AG04450 (cell line): Measurements from ENCODE around the gene NLGN1. TPM values are rescaled to one million over a fixed set of nuclear protein-coding genes. Genes with fewer than 3 reads are reported as not detected.

Source experiments
- CTCF ChIA-PET: fragments of 300-600, 350-600 bp; formaldehyde crosslinking; extraction: SDS; loops from one replicate; lab custom pipeline; 2022; ENCODE audit warnings: antibody characterized with exemption, inconsistent platforms; lab: Charles Lee
- POLR2A ChIA-PET: fragments of 350-600 bp; formaldehyde crosslinking; extraction: SDS; loops from one replicate; lab custom pipeline; 2021; ENCODE audit warnings: antibody characterized with exemption, inconsistent platforms; lab: Yijun Ruan, JAX
- DNase-seq: peaks from one replicate; pipeline ENCODE4 v3.0.0-alpha.2; 2011; ENCODE audit warnings: low read depth, low spot score
- H3K27ac ChIP-seq: one replicate; pipeline ENCODE4 v1.5.1; 2012; ENCODE audit warnings: low read depth, low read length, control low read depth
- H3K27me3 ChIP-seq: one replicate; pipeline ENCODE4 v1.6.0; 2012; ENCODE audit warnings: low read length; ENCODE audit not compliant: control insufficient read depth, insufficient read depth
- H3K4me3 ChIP-seq: 2 replicates; pipeline ENCODE4 v1.5.1; 2011; ENCODE audit warnings: mild to moderate bottlenecking, low read depth, low read length, control low read depth
- H3K9me3 ChIP-seq: 2 replicates; pipeline ENCODE4 v1.5.1; 2012; ENCODE audit warnings: low read length; ENCODE audit not compliant: control insufficient read depth, insufficient read depth
- CTCF ChIP-seq: IDR thresholded peaks from 2 replicates; pipeline ENCODE4 v1.5.1; 2011; ENCODE audit warnings: low read depth, low read length, control low read depth, inconsistent platforms
- polyA plus RNA-seq: library from polyadenylated mRNA; depleted of rRNA; stranded (reverse); fragments of >200 nt; gene quantifications from 2 replicates; pipeline ENCODE4 v1.2.3, GENCODE V29; 2011

Gene NLGN1
- polyA plus RNA-seq, 1 experiment: 1.7 TPM

- CTCF ChIA-PET: interaction anchor here (0.6 to 0.8 kb wide), 2 partner anchors 46 to 263 kb away, joined by 3 to 4 read pairs; no protein-coding TSS in a partner anchor
- no peaks in the 10 kb centered on the region for H3K27me3 ChIP-seq
- no peak overlapping the region for H3K4me3 ChIP-seq
- no peak for DNase-seq
- H3K27ac ChIP-seq: no peak overlapping the region
- TF ChIP-seq CTCF: no peak
- H3K9me3 ChIP-seq: no peaks in the 10 kb centered on the region
- POLR2A ChIA-PET: interaction anchor here (0.7 kb wide), 1 partner anchor 105 kb away, joined by 4 read pairs; no protein-coding TSS in a partner anchor
These were observed 898.0 kb downstream of the NLGN1 start for GRCh38 chr3:174295306-174296092.

- H3K9me3 ChIP-seq: no peaks in the 10 kb centered on the region
- no peak for TF ChIP-seq CTCF
- no peak overlapping the region for H3K27ac ChIP-seq
- POLR2A ChIA-PET: no interaction called here
- CTCF ChIA-PET: interaction anchor here (0.6 kb wide), 1 partner anchor 16 kb away, joined by 4 read pairs; no protein-coding TSS in a partner anchor
- no peaks in the 10 kb centered on the region for H3K27me3 ChIP-seq
- H3K4me3 ChIP-seq: no peak overlapping the region
- DNase-seq: no peak
These were observed 905.3 kb downstream of the NLGN1 start for GRCh38 chr3:174302746-174303315.

- Histone ChIP-seq H3K27me3 (no peaks in the 10 kb centered on the region), H3K27ac (no peak overlapping the region), H3K9me3 (no peaks in the 10 kb centered on the region), H3K4me3 (no peak overlapping the region)
- ChIA-PET CTCF (no interaction called here), POLR2A (no interaction called here)
- DNase-seq: no peak
- TF ChIP-seq CTCF: no peak
These were observed 906.5 kb downstream of the NLGN1 start for GRCh38 chr3:174303907-174304560.

- Histone ChIP-seq H3K9me3 (no peaks in the 10 kb centered on the region), H3K4me3 (no peak overlapping the region), H3K27ac (no peak overlapping the region), H3K27me3 (no peaks in the 10 kb centered on the region)
- no peak for TF ChIP-seq CTCF
- CTCF ChIA-PET: interaction anchor here (0.6 kb wide), 1 partner anchor 223 kb away, joined by 3 read pairs; no protein-coding TSS in a partner anchor
- DNase-seq: no peak
- POLR2A ChIA-PET: no interaction called here
These were observed 911.2 kb downstream of the NLGN1 start for GRCh38 chr3:174308736-174309135.
